Keratinocyte (primary cell): ENCODE measurements around the gene HEPHL1. TPM values are rescaled to one million over a fixed set of nuclear protein-coding genes. Genes with fewer than 3 reads are reported as not detected.

Experiments
- DNase-seq: peaks from one replicate; pipeline ENCODE4 v3.0.0-alpha.2; 2011; ENCODE audit warnings: low read depth, missing footprints, low spot score
- FAIRE-seq: peaks from 2 replicates; lab custom pipeline; 2011; peaks lifted over from hg19 to GRCh38; lab: Jason Lieb, UNC
- H2AFZ ChIP-seq: 2 replicates; pipeline ENCODE4 v1.6.0; 2012; ENCODE audit warnings: low read length, control low read depth, inconsistent platforms; ENCODE audit not compliant: control insufficient read depth
- H3K27ac ChIP-seq: 2 replicates; pipeline ENCODE4 v1.5.1; 2011; ENCODE audit warnings: low read length; ENCODE audit not compliant: control insufficient read depth, insufficient read depth
- H3K27me3 ChIP-seq: 3 replicates; pipeline ENCODE4 v1.6.0; 2011; ENCODE audit warnings: low read length; ENCODE audit not compliant: control insufficient read depth, insufficient read depth; ENCODE audit errors: extremely low read depth
- H3K36me3 ChIP-seq, 2 experiments: 2 replicates in 1 of 2; 3 replicates in 1 of 2; pipeline ENCODE4 v1.5.1; 2011; ENCODE audit warnings: low read length in 2 of 2, mild to moderate bottlenecking in 1 of 2; ENCODE audit not compliant: control insufficient read depth in 2 of 2, insufficient read depth in 2 of 2; ENCODE audit errors: extremely low read depth in 1 of 2
- H3K4me1 ChIP-seq: 3 replicates; pipeline ENCODE4 v1.5.1; 2011; ENCODE audit warnings: low read length; ENCODE audit not compliant: control insufficient read depth, insufficient read depth; ENCODE audit errors: extremely low read depth
- H3K4me2 ChIP-seq: 3 replicates; pipeline ENCODE4 v1.6.0; 2011; ENCODE audit warnings: low read depth, low read length; ENCODE audit not compliant: control insufficient read depth, insufficient read depth; ENCODE audit errors: extremely low read depth
- H3K4me3 ChIP-seq, 3 experiments: fragments of 200-600 bp in 1 of 3; sonication (generic) in 1 of 3; 2 replicates in 2 of 3; 3 replicates in 1 of 3; pipeline ENCODE4 v1.5.1; 2011 to 2016; ENCODE audit warnings: low read length in 3 of 3, mild to moderate bottlenecking in 3 of 3, control low read depth in 2 of 3, inconsistent platforms in 1 of 3, low read depth in 1 of 3, mixed read lengths in 1 of 3, mixed run types in 1 of 3, moderate library complexity in 1 of 3; ENCODE audit not compliant: control insufficient read depth in 2 of 3, insufficient read depth in 2 of 3; ENCODE audit errors: extremely low read depth in 1 of 3
- H3K79me2 ChIP-seq: 2 replicates; pipeline ENCODE4 v1.6.0; 2012; ENCODE audit warnings: low read length; ENCODE audit not compliant: control insufficient read depth, insufficient read depth
- H3K9ac ChIP-seq: 3 replicates; pipeline ENCODE4 v1.6.0; 2011; ENCODE audit warnings: low read length; ENCODE audit not compliant: control insufficient read depth, insufficient read depth; ENCODE audit errors: extremely low read depth
- H3K9me1 ChIP-seq: 3 replicates; pipeline ENCODE4 v1.6.0; 2011; ENCODE audit warnings: low read length; ENCODE audit not compliant: control insufficient read depth, insufficient read depth; ENCODE audit errors: extremely low read depth
- H3K9me3 ChIP-seq: 2 replicates; pipeline ENCODE4 v1.5.1; 2012; ENCODE audit warnings: low read depth, low read length; ENCODE audit not compliant: control insufficient read depth
- H4K20me1 ChIP-seq: 3 replicates; pipeline ENCODE4 v1.6.0; 2011; ENCODE audit warnings: low read length; ENCODE audit not compliant: control insufficient read depth, insufficient read depth; ENCODE audit errors: extremely low read depth
- CTCF ChIP-seq, 3 experiments: IDR thresholded peaks in 1 of 3; conservative IDR thresholded peaks in 1 of 3; optimal IDR thresholded peaks in 1 of 3; 2 replicates in 2 of 3; 3 replicates in 1 of 3; pipeline versions ENCODE3 to v1.5.1; 2011; ENCODE audit warnings: low read length in 3 of 3, mild to moderate bottlenecking in 3 of 3, moderate library complexity in 2 of 3, control low read depth in 1 of 3, inconsistent platforms in 1 of 3; ENCODE audit not compliant: insufficient read depth in 2 of 3; ENCODE audit errors: extremely low read depth in 1 of 3
- EZH2 ChIP-seq: IDR thresholded peaks from one replicate; pipeline ENCODE4 v1.6.1; 2012; ENCODE audit warnings: inconsistent platforms, mild to moderate bottlenecking, low read length, moderate library complexity
- dilution Hi-C: fragments of 300-500 bp; cut with MboI; formaldehyde crosslinking; loops from one replicate; pipeline ENCODE4 v1.7.0; 2020; ENCODE audit warnings: low sequenced_read_pairs; ENCODE audit not compliant: extremely low pct_ligation_motif_present
- polyA plus RNA-seq, 5 experiments: library from polyadenylated mRNA; depleted of rRNA in 3 of 5; stranded (reverse) in 3 of 5; stranded (forward) in 1 of 5; unstranded in 1 of 5; fragments of >200 nt; gene quantifications; 1 replicate in 1 of 5; 2 replicates in 3 of 5; 3 replicates in 1 of 5; pipeline versions ENCODE4 v1.2.1 to v1.2.3, GENCODE V29; 2011 to 2012; ENCODE audit warnings: missing spikeins in 2 of 5, low read depth in 1 of 5, low replicate concordance in 1 of 5

Gene HEPHL1
- polyA plus RNA-seq, 1 donor (not counting 4 experiments of a cell fraction or from before 2014, with no cell fraction given), result 138 TPM

GRCh38 chr11:94112206-94112953 lies 91.2 kb downstream of the HEPHL1 start:
- TF ChIP-seq CTCF (optimal IDR thresholded peaks at IDR 0.05 in 1 of 3, IDR thresholded peaks at IDR 0.05 in 1 of 3, conservative IDR thresholded peaks at IDR 0.05 in 1 of 3; ENCODE audit: extremely low read depth in 1 of 3, insufficient read depth in 2 of 3, low read length in 3 of 3), result no peak
- TF ChIP-seq EZH2, result no peak
- no peaks in the 10 kb centered on the region for H3K9me3 ChIP-seq
- no peaks in the 10 kb centered on the region for H3K9me1 ChIP-seq
- peak overlapping the region; percentile 7 for H3K27ac ChIP-seq
- no peaks in the 10 kb centered on the region for H3K79me2 ChIP-seq
- H3K4me2 ChIP-seq, result peak overlapping the region; percentile 73
- H4K20me1 ChIP-seq, result no peaks in the 10 kb centered on the region
- peak overlapping the region in 1 of 3 experiments; percentile 5 for H3K4me3 ChIP-seq
- peaks cover 0 to 12% of the 10 kb centered on the region in 2 experiments for H3K36me3 ChIP-seq
- no peaks in the 10 kb centered on the region for H3K27me3 ChIP-seq
- peaks cover 18% of the 10 kb centered on the region for H3K4me1 ChIP-seq
- dilution Hi-C loops, result no loop called here
- H2AFZ ChIP-seq, result no peak overlapping the region
- H3K9ac ChIP-seq, result no peak overlapping the region
- DNase-seq, result no peak
- FAIRE-seq, result peak; percentile 76

- dilution Hi-C loops, result no loop called here
- no peak for FAIRE-seq
- TF ChIP-seq CTCF (optimal IDR thresholded peaks at IDR 0.05 in 1 of 3, IDR thresholded peaks at IDR 0.05 in 1 of 3, conservative IDR thresholded peaks at IDR 0.05 in 1 of 3; ENCODE audit: extremely low read depth in 1 of 3, insufficient read depth in 2 of 3, low read length in 3 of 3) (no peak), EZH2 (no peak)
Measured at GRCh38 chr11:94117197-94117574, 96.0 kb downstream of the HEPHL1 start.

More at GRCh38 chr11:94117197-94117574, 96.0 kb downstream of the HEPHL1 start:
- Histone ChIP-seq H3K36me3 (peaks cover 0 to 6% of the 10 kb centered on the region in 2 experiments), H3K4me2 (no peak overlapping the region), H3K9me1 (no peaks in the 10 kb centered on the region), H3K9me3 (no peaks in the 10 kb centered on the region), H3K27me3 (no peaks in the 10 kb centered on the region), H3K9ac (no peak overlapping the region), H3K27ac (no peak overlapping the region), H2AFZ (no peak overlapping the region), H3K4me3 (no peak overlapping the region), H4K20me1 (no peaks in the 10 kb centered on the region), H3K4me1 (peaks cover 20% of the 10 kb centered on the region), H3K79me2 (no peaks in the 10 kb centered on the region)
- DNase-seq, result no peak
